LNCaP clone FGC (cell line): Measurements from ENCODE around the gene ZNF883.

ENCODE experiments used
- DNase-seq: peaks from one replicate; pipeline ENCODE4 v3.0.0-alpha.2; 2011; ENCODE audit warnings: low read depth
- H3K4me3 ChIP-seq: 2 replicates; pipeline ENCODE4 v1.5.1; 2011; ENCODE audit warnings: mild to moderate bottlenecking, low read depth, low read length, control low read depth
- CTCF ChIP-seq: IDR thresholded peaks from 2 replicates; pipeline ENCODE4 v1.5.1; 2012; ENCODE audit warnings: mild to moderate bottlenecking; ENCODE audit not compliant: control insufficient read depth, insufficient read depth; ENCODE audit errors: extremely low read depth

Gene ZNF883

GRCh38 chr9:112917047-112917986 lies 94.7 kb downstream of the ZNF883 start:
- DNase-seq, result no peak
- TF ChIP-seq CTCF, result no peak
- no peak overlapping the region for H3K4me3 ChIP-seq

DNA sequence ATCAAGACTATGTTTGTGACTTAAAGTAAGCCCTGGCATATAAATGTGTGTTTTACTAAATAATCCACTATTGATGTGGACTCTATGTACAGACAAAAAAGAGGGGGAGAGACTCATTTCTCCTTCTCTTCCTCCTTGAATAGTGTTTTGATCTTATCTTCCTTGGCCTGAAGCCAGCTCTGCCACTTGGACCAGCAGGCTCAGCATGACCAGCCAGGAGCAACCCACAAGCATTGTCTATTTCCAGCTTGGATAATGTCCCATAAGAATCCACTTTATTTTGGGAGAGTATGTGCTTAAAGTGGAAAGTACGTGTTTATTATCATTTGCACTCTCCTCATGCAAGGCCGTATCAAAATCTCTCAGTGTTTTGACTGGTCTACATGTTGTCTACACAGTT lies 97.5 kb downstream of the ZNF883 start:
- DNase-seq, result no peak
- TF ChIP-seq CTCF, result no peak
- no peak overlapping the region for H3K4me3 ChIP-seq

- TF ChIP-seq CTCF, result no peak
- no peak overlapping the region for H3K4me3 ChIP-seq
- no peak for DNase-seq
These were observed 98.7 kb downstream of the ZNF883 start for GRCh38 chr9:112913326-112913725.

- no peak for TF ChIP-seq CTCF
These were observed 99.4 kb downstream of the ZNF883 start for GRCh38 chr9:112912636-112913035.

GRCh38 chr9:112911736-112912135 lies 100.3 kb downstream of the ZNF883 start:
- no peak overlapping the region for H3K4me3 ChIP-seq
- no peak for TF ChIP-seq CTCF
- no peak for DNase-seq

More at GRCh38 chr9:112912636-112913035, 99.4 kb downstream of the ZNF883 start:
- no peak for DNase-seq
- H3K4me3 ChIP-seq, result no peak overlapping the region
